Measurements from ENCODE around the gene AQP9. TPM values are rescaled to one million over a fixed set of nuclear protein-coding genes. Genes with fewer than 3 reads are reported as not detected.

The AQP9 gene
- total RNA-seq, 1 experiment from 2014 or later: not detected

DNA sequence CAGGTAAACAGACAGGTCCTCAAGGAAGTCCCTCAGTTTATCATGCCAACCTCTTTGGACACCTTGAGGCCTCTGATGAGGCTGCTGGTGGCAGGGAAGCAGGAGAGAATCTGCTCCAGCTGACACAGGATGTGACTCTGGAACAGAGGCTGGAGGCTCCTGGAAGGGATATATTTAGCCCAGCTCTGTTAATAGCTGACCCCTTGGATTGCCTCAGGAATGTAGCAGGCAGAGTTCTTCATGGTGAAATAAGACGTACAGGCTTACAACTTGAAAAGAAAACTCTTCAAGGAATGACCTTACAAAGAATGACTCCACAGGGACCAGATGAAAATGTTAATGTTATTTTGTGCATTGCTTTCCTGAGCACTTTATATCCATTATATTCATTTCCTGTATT, 90.5 kb downstream of the AQP9 start:
- DNase-seq (ENCODE audit: low spot score): peak; percentile 58
- peaks cover 12% of the 10 kb centered on the region for H3K4me1 ChIP-seq (ENCODE audit: insufficient read depth, low read length, poor library complexity, severe bottlenecking)
- no peaks in the 10 kb centered on the region for H3K27me3 ChIP-seq (replicated peaks; ENCODE audit: insufficient read depth, low read depth, low read length, poor library complexity)
- H3K36me3 ChIP-seq (ENCODE audit: insufficient read depth, low read length, poor library complexity, severe bottlenecking): no peaks in the 10 kb centered on the region
- ChIA-PET CTCF (interaction anchor here (0.6 kb wide), 1 partner anchor 535 kb away, joined by 6 read pairs; no protein-coding TSS in a partner anchor), POLR2A (ENCODE audit: low non-redundant PET) (no interaction called here)
- TF ChIP-seq EZH2 (IDR thresholded peaks at IDR 0.05; ENCODE audit: borderline replicate concordance, low read depth, low read length, poor library complexity, severe bottlenecking): no peak
- TF ChIP-seq, protein P1, sequence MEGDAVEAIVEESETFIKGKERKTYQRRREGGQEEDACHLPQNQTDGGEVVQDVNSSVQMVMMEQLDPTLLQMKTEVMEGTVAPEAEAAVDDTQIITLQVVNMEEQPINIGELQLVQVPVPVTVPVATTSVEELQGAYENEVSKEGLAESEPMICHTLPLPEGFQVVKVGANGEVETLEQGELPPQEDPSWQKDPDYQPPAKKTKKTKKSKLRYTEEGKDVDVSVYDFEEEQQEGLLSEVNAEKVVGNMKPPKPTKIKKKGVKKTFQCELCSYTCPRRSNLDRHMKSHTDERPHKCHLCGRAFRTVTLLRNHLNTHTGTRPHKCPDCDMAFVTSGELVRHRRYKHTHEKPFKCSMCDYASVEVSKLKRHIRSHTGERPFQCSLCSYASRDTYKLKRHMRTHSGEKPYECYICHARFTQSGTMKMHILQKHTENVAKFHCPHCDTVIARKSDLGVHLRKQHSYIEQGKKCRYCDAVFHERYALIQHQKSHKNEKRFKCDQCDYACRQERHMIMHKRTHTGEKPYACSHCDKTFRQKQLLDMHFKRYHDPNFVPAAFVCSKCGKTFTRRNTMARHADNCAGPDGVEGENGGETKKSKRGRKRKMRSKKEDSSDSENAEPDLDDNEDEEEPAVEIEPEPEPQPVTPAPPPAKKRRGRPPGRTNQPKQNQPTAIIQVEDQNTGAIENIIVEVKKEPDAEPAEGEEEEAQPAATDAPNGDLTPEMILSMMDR (conservative IDR thresholded peaks at IDR 0.05; ENCODE audit: low read depth, low read length): no peak
- BruUV-seq (replicated peaks): no TSS peak
- intact Hi-C loops (cut with micrococcal nuclease; ENCODE audit: unreplicated experiment): loop anchor here (5.0 to 10.0 kb wide), 4 partner anchors 534 to 1266 kb away; no protein-coding TSS in a partner anchor
- no peak overlapping the region for H3K27ac ChIP-seq (ENCODE audit: low read depth, low read length, poor library complexity, severe bottlenecking)
- H3K4me3 ChIP-seq (ENCODE audit: low read depth, low read length, poor library complexity, severe bottlenecking): no peak overlapping the region
- H3K9me3 ChIP-seq (ENCODE audit: low read depth, low read length, poor library complexity, severe bottlenecking): no peaks in the 10 kb centered on the region

DNA sequence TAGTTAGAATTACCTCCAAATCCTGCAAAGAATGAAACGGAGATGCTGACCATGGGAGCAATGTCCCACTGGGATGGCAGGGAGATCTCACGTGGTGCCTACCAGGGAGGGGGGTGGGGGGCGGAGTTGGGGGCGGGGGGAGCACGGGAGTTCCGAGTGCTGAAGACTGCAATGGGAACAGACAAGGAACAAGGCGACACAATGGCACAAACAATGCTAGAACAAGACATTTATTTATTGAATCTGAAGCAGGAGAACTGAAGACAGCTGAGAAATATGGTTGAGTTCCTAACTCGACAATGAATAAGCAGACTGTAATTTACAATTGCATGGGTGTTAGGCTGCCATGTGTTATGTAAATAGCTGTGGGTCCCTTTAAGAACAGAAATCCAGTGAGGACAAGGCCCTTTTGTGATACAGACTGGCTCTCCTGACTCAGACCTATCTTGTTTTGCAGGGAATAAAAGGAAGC, 91.2 kb downstream of the AQP9 start:
- no peaks in the 10 kb centered on the region for H3K36me3 ChIP-seq (ENCODE audit: insufficient read depth, low read length, poor library complexity, severe bottlenecking)
- H3K27me3 ChIP-seq (replicated peaks; ENCODE audit: insufficient read depth, low read depth, low read length, poor library complexity): no peaks in the 10 kb centered on the region
- H3K4me1 ChIP-seq (ENCODE audit: insufficient read depth, low read length, poor library complexity, severe bottlenecking): peaks cover 12% of the 10 kb centered on the region
- CTCF ChIA-PET: interaction anchor here (0.6 kb wide), 1 partner anchor 534 kb away, joined by 6 read pairs; no protein-coding TSS in a partner anchor
- intact Hi-C loops (cut with micrococcal nuclease; ENCODE audit: unreplicated experiment): loop anchor here (5.0 to 10.0 kb wide), 4 partner anchors 533 to 1265 kb away; no protein-coding TSS in a partner anchor
- H3K27ac ChIP-seq (ENCODE audit: low read depth, low read length, poor library complexity, severe bottlenecking): no peak overlapping the region
- TF ChIP-seq EZH2 (IDR thresholded peaks at IDR 0.05; ENCODE audit: borderline replicate concordance, low read depth, low read length, poor library complexity, severe bottlenecking): no peak
- TF ChIP-seq, protein P1 (conservative IDR thresholded peaks at IDR 0.05; ENCODE audit: low read depth, low read length): no peak
- no peaks in the 10 kb centered on the region for H3K9me3 ChIP-seq (ENCODE audit: low read depth, low read length, poor library complexity, severe bottlenecking)
- POLR2A ChIA-PET (ENCODE audit: low non-redundant PET): no interaction called here
- DNase-seq (ENCODE audit: low spot score): peak; percentile 50
- H3K4me3 ChIP-seq (ENCODE audit: low read depth, low read length, poor library complexity, severe bottlenecking): no peak overlapping the region
- BruUV-seq (replicated peaks): no TSS peak

DNA sequence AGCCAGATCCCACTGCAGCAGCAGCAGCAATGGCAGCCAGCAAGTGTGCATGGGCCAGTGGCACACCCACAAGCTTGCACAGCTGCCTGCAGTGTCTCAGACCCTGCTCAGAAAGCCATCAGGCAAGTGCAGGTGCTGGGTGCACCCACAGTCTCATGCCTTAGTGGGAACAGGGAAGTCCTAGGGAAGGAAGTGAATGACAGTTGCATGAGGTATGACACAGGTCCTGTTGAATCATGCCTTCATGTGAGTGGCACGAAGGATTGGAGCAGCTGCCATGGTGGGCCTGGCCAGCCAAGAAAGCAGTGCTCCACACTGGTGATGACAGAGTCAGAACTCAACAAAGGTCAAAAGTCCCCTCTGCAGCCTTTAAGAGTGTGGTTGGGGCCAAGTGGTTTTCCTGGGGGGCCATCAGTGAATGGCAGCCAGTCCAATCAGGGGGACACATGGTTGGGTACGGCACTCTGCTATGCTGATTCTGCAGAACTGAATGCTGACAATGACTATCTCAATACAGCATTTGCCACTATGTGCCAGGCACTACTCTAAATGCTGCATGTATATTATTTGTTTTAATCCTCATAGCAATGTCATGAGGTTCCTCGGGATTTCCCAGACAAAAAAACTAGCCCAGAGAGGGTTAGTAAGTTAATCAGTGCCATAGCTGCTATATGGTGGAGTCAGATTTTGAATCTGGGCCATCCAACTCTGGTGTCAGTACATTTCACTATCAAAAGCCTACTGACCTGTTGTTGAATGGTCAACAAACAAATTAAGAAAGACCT, 94.3 kb downstream of the AQP9 start:
- intact Hi-C loops (cut with micrococcal nuclease; ENCODE audit: unreplicated experiment): no loop called here
- Histone ChIP-seq H3K27me3 (replicated peaks; ENCODE audit: insufficient read depth, low read depth, low read length, poor library complexity) (no peaks in the 10 kb centered on the region), H3K9me3 (ENCODE audit: low read depth, low read length, poor library complexity, severe bottlenecking) (no peaks in the 10 kb centered on the region), H3K27ac (ENCODE audit: low read depth, low read length, poor library complexity, severe bottlenecking) (no peak overlapping the region), H3K4me3 (ENCODE audit: low read depth, low read length, poor library complexity, severe bottlenecking) (no peak overlapping the region), H3K4me1 (ENCODE audit: insufficient read depth, low read length, poor library complexity, severe bottlenecking) (peaks cover 12% of the 10 kb centered on the region), H3K36me3 (ENCODE audit: insufficient read depth, low read length, poor library complexity, severe bottlenecking) (no peaks in the 10 kb centered on the region)
- ChIA-PET CTCF (no interaction called here), POLR2A (ENCODE audit: low non-redundant PET) (no interaction called here)
- no peak for DNase-seq (ENCODE audit: low spot score)
- no peak for TF ChIP-seq EZH2 (IDR thresholded peaks at IDR 0.05; ENCODE audit: borderline replicate concordance, low read depth, low read length, poor library complexity, severe bottlenecking)
- no TSS peak for BruUV-seq (replicated peaks)
